HEK293 (cell line): ENCODE measurements around the gene BPI.
A peak's percentile ranks its signal among the peaks of the same experiment; 100 is the strongest.

Experiments
- CTCF ChIA-PET: fragments of 350-600 bp; formaldehyde crosslinking; extraction: SDS; loops from one replicate; lab custom pipeline; 2021; ENCODE audit warnings: antibody characterized with exemption; lab: Yijun Ruan, JAX
- POLR2A ChIA-PET: fragments of 300-600 bp; formaldehyde crosslinking; extraction: SDS; loops from one replicate; lab custom pipeline; 2020; ENCODE audit warnings: antibody characterized with exemption, inconsistent platforms; lab: Yijun Ruan, JAX
- H3K27ac ChIP-seq: fragments of 200-500 bp; sonication (Bioruptor generic); 2 replicates; pipeline ENCODE4 v1.5.1; 2014; ENCODE audit warnings: low read depth, low read length, control low read depth, inconsistent platforms; ENCODE audit errors: extremely low read depth
- H3K36me3 ChIP-seq, 2 experiments: fragments of 200-500 bp in 1 of 2; sonication (Bioruptor generic) in 1 of 2; 1 replicate in 1 of 2; 2 replicates in 1 of 2; pipeline ENCODE4 v1.5.1; 2014 to 2017; ENCODE audit warnings: inconsistent platforms in 2 of 2, low read length in 2 of 2; ENCODE audit not compliant: control insufficient read depth in 2 of 2, insufficient read depth in 1 of 2
- H3K4me1 ChIP-seq: fragments of 200-500 bp; sonication (Bioruptor generic); 2 replicates; pipeline ENCODE4 v1.5.1; 2014; ENCODE audit warnings: mild to moderate bottlenecking, low read length, inconsistent platforms; ENCODE audit not compliant: control insufficient read depth, insufficient read depth
- H3K4me3 ChIP-seq: 2 replicates; pipeline ENCODE4 v1.5.1; 2011; ENCODE audit warnings: low read depth, mild to moderate bottlenecking, control low read depth, low read length, moderate library complexity
- H3K9me3 ChIP-seq: fragments of 200-500 bp; sonication (Bioruptor generic); 2 replicates; pipeline ENCODE4 v1.5.1; 2014; ENCODE audit warnings: low read depth, low read length, inconsistent platforms; ENCODE audit not compliant: control insufficient read depth, insufficient read depth
- INSM2 ChIP-seq: fragments of 450-650 bp; formaldehyde crosslinking; IDR thresholded peaks from 2 replicates; pipeline ENCODE4 v1.5.1; 2016; ENCODE audit warnings: missing biosample characterization, missing genetic modification characterization
- KLF9 ChIP-seq: fragments of 450-650 bp; formaldehyde crosslinking; IDR thresholded peaks from 2 replicates; pipeline ENCODE4 v1.5.1; 2016; ENCODE audit warnings: missing biosample characterization, missing genetic modification characterization, low read depth
- MEIS1 ChIP-seq: sonication (generic); formaldehyde crosslinking; IDR thresholded peaks from 2 replicates; pipeline ENCODE4 v1.8.1; 2022; ENCODE audit warnings: missing genetic modification reagents, mild to moderate bottlenecking, borderline replicate concordance
- YY2 ChIP-seq: fragments of 450-650 bp; formaldehyde crosslinking; IDR thresholded peaks from 2 replicates; pipeline ENCODE4 v1.5.1; 2016; ENCODE audit warnings: missing biosample characterization, missing genetic modification characterization
- ZFP37 ChIP-seq: fragments of 450-650 bp; formaldehyde crosslinking; IDR thresholded peaks from 2 replicates; pipeline ENCODE4 v1.5.1; 2016; ENCODE audit warnings: missing biosample characterization, missing genetic modification characterization
- ZNF16 ChIP-seq: fragments of 450-650 bp; formaldehyde crosslinking; IDR thresholded peaks from 2 replicates; pipeline ENCODE4 v1.5.1; 2016; ENCODE audit warnings: low read depth, missing biosample characterization, missing genetic modification characterization
- ZNF24 ChIP-seq: fragments of 450-650 bp; formaldehyde crosslinking; IDR thresholded peaks from 2 replicates; pipeline ENCODE4 v1.5.1; 2016; ENCODE audit warnings: missing biosample characterization, missing genetic modification characterization
- ZNF280C ChIP-seq: fragments of 450-650 bp; formaldehyde crosslinking; IDR thresholded peaks from 2 replicates; pipeline ENCODE4 v1.5.1; 2016; ENCODE audit warnings: missing biosample characterization, missing genetic modification characterization
- ZNF350 ChIP-seq: fragments of 450-650 bp; formaldehyde crosslinking; IDR thresholded peaks from 2 replicates; pipeline ENCODE4 v1.5.0; 2017; ENCODE audit warnings: missing biosample characterization, mild to moderate bottlenecking, missing genetic modification characterization
- ZNF37A ChIP-seq: fragments of 450-650 bp; IDR thresholded peaks from 2 replicates; pipeline ENCODE4 v1.5.1; 2018; ENCODE audit warnings: missing biosample characterization, missing genetic modification characterization
- ZNF426 ChIP-seq: fragments of 450-650 bp; formaldehyde crosslinking; IDR thresholded peaks from 2 replicates; pipeline ENCODE4 v1.5.1; 2017; ENCODE audit warnings: missing biosample characterization, missing genetic modification characterization, mild to moderate bottlenecking, inconsistent platforms, moderate library complexity
- ZNF530 ChIP-seq: fragments of 450-650 bp; formaldehyde crosslinking; IDR thresholded peaks from 2 replicates; pipeline ENCODE4 v1.5.1; 2016; ENCODE audit warnings: low read depth, missing biosample characterization, missing genetic modification characterization
- ZNF623 ChIP-seq: fragments of 450-650 bp; formaldehyde crosslinking; IDR thresholded peaks from 2 replicates; pipeline ENCODE4 v1.5.1; 2016; ENCODE audit warnings: missing biosample characterization, missing genetic modification characterization
- ZNF639 ChIP-seq: fragments of 450-650 bp; formaldehyde crosslinking; IDR thresholded peaks from 2 replicates; pipeline ENCODE4 v1.5.1; 2016; ENCODE audit warnings: missing biosample characterization, missing genetic modification characterization
- ZNF658 ChIP-seq: fragments of 450-650 bp; formaldehyde crosslinking; IDR thresholded peaks from 2 replicates; pipeline ENCODE4; 2016; ENCODE audit warnings: missing biosample characterization, missing genetic modification characterization
- ZNF660 ChIP-seq: fragments of 450-650 bp; IDR thresholded peaks from 2 replicates; pipeline ENCODE4 v1.5.1; 2018; ENCODE audit warnings: missing biosample characterization, mild to moderate bottlenecking, missing genetic modification characterization
- ZNF664 ChIP-seq: fragments of 450-650 bp; formaldehyde crosslinking; IDR thresholded peaks from 2 replicates; pipeline ENCODE4 v1.5.1; 2016; ENCODE audit warnings: missing biosample characterization, missing genetic modification characterization
- ZNF677 ChIP-seq: fragments of 450-650 bp; IDR thresholded peaks from 2 replicates; pipeline ENCODE4 v1.5.0; 2018; ENCODE audit warnings: missing biosample characterization, mild to moderate bottlenecking, missing genetic modification characterization, moderate library complexity
- ZXDB ChIP-seq: fragments of 450-650 bp; formaldehyde crosslinking; IDR thresholded peaks from 2 replicates; pipeline ENCODE4 v1.5.1; 2016; ENCODE audit warnings: missing biosample characterization, missing genetic modification characterization
- TF ChIP-seq, protein P1 (sequence below): IDR thresholded peaks from 2 replicates; pipeline ENCODE4 v1.6.1; 2011; ENCODE audit warnings: mild to moderate bottlenecking, low read depth, low read length, borderline replicate concordance
- TF ChIP-seq, protein P2 (sequence below): fragments of 450-650 bp; formaldehyde crosslinking; IDR thresholded peaks from 2 replicates; pipeline ENCODE4 v1.5.0; 2017; ENCODE audit warnings: missing biosample characterization, missing genetic modification characterization, borderline replicate concordance

The BPI gene

GRCh38 chr20:38305541-38305940 lies 1.6 kb downstream of the BPI start:
- Histone ChIP-seq H3K27ac (no peak overlapping the region), H3K4me1 (no peaks in the 10 kb centered on the region), H3K36me3 (no peaks in the 10 kb centered on the region), H3K9me3 (no peaks in the 10 kb centered on the region), H3K4me3 (no peak overlapping the region)
- no peak for TF ChIP-seq ZNF426 (tag by site-specific recombination)
- no peak for TF ChIP-seq ZNF660 (tag by site-specific recombination)
- no peak for TF ChIP-seq ZNF658 (tag by site-specific recombination)
- CTCF ChIA-PET = interaction anchor here (0.6 to 1.9 kb wide), 11 partner anchors 10 to 941 kb away, joined by 3 to 5 read pairs (median 4); no protein-coding TSS in a partner anchor
- POLR2A ChIA-PET = no interaction called here

DNA sequence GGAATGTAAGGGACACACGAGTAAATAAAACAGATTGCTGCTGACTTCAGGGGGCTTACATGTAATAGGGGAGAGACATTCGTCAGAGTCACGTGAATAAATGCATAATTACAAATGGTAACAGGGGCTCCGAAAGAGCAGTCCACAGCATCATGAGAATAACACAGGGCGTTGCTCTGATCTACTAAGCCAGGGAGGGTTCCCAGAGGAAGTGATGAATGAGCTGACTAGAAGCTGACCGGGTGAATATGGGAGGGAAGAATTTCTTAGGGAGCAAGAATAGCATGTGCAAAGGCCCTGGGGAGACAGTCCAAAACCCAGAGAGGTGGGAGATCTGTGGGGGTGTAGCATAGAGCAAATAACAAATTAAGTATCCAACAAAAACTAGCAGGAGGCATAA lies 2.4 kb downstream of the BPI start:
- POLR2A ChIA-PET = no interaction called here
- TF ChIP-seq ZNF24 = no peak
- TF ChIP-seq ZNF623 (tag by site-specific recombination) = peak; percentile 74
- TF ChIP-seq, all 188 proteins: peak for 1
- CTCF ChIA-PET = interaction anchor here (1.9 kb wide), 1 partner anchor 54 kb away, joined by 4 read pairs; no protein-coding TSS in a partner anchor

DNA sequence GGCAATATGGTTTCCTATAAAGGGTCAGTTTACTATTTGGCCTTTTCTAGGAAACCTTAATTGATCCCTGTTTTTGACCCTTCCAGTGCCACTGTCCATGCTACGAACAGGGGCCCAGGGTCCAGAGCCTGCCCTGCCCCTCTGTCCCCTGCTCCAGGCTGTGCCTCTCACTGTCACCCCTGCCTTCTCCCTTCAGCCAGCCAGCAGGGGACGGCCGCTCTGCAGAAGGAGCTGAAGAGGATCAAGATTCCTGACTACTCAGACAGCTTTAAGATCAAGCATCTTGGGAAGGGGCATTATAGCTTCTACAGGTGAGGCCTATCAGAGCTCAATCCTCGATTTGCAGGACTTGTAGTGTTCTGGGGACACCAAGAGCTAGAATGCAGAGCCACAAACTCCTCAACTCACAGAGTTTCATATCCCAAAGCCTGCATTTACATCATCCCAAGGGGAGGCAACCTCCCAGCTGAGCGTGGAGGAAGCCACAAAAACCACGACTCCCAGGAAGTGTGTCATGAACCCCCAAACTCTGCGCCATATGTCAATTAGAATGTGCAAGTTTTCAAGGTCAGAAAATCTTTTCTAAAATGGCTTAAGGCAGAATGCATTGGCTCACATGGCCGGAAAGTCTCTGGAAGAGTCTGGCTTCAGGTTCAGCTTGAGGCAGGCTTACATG lies 3.6 kb downstream of the BPI start:
- no peak overlapping the region for H3K4me3 ChIP-seq
- ChIA-PET CTCF (interaction anchor here (1.2 kb wide), 1 partner anchor 15 kb away, joined by 3 read pairs; no protein-coding TSS in a partner anchor), POLR2A (no interaction called here)
- no peaks in the 10 kb centered on the region for H3K4me1 ChIP-seq
- TF ChIP-seq ZNF639 (tag by site-specific recombination) (no peak), ZNF677 (no peak), ZNF530 (no peak), ZFP37 (no peak), ZXDB (tag by site-specific recombination) (no peak), ZNF37A (tag by site-specific recombination) (no peak), KLF9 (no peak), ZNF280C (tag by site-specific recombination) (no peak), ZNF350 (tag by site-specific recombination) (no peak), ZNF16 (no peak), INSM2 (tag by site-specific recombination) (no peak), ZNF664 (tag by site-specific recombination) (no peak), MEIS1 (CRISPR knock-in tag) (no peak), YY2 (no peak)
- TF ChIP-seq, protein P1, sequence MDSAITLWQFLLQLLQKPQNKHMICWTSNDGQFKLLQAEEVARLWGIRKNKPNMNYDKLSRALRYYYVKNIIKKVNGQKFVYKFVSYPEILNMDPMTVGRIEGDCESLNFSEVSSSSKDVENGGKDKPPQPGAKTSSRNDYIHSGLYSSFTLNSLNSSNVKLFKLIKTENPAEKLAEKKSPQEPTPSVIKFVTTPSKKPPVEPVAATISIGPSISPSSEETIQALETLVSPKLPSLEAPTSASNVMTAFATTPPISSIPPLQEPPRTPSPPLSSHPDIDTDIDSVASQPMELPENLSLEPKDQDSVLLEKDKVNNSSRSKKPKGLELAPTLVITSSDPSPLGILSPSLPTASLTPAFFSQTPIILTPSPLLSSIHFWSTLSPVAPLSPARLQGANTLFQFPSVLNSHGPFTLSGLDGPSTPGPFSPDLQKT = no peak
- TF ChIP-seq, protein P2, sequence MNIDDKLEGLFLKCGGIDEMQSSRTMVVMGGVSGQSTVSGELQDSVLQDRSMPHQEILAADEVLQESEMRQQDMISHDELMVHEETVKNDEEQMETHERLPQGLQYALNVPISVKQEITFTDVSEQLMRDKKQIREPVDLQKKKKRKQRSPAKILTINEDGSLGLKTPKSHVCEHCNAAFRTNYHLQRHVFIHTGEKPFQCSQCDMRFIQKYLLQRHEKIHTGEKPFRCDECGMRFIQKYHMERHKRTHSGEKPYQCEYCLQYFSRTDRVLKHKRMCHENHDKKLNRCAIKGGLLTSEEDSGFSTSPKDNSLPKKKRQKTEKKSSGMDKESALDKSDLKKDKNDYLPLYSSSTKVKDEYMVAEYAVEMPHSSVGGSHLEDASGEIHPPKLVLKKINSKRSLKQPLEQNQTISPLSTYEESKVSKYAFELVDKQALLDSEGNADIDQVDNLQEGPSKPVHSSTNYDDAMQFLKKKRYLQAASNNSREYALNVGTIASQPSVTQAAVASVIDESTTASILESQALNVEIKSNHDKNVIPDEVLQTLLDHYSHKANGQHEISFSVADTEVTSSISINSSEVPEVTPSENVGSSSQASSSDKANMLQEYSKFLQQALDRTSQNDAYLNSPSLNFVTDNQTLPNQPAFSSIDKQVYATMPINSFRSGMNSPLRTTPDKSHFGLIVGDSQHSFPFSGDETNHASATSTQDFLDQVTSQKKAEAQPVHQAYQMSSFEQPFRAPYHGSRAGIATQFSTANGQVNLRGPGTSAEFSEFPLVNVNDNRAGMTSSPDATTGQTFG = no peak
- H3K36me3 ChIP-seq = no peaks in the 10 kb centered on the region
- H3K27ac ChIP-seq = no peak overlapping the region
- H3K9me3 ChIP-seq = no peaks in the 10 kb centered on the region

More for the DNA sequence above, 2.4 kb downstream of the BPI start:
- no peaks in the 10 kb centered on the region for H3K36me3 ChIP-seq
- H3K27ac ChIP-seq = no peak overlapping the region
- no peaks in the 10 kb centered on the region for H3K9me3 ChIP-seq
- no peak overlapping the region for H3K4me3 ChIP-seq
- no peaks in the 10 kb centered on the region for H3K4me1 ChIP-seq
